ENCODE results near the gene EIF4ENIF1. TPM values are rescaled to one million over a fixed set of nuclear protein-coding genes. Genes with fewer than 3 reads are reported as not detected.

Gene EIF4ENIF1
- total and polyA plus RNA-seq, 3 donors from 2014 or later = 74.6 to 127 (median 79.7) TPM

GRCh38 chr22:31400023-31400397 lies 89.6 kb downstream of the EIF4ENIF1 start:
- TF ChIP-seq, protein P1, sequence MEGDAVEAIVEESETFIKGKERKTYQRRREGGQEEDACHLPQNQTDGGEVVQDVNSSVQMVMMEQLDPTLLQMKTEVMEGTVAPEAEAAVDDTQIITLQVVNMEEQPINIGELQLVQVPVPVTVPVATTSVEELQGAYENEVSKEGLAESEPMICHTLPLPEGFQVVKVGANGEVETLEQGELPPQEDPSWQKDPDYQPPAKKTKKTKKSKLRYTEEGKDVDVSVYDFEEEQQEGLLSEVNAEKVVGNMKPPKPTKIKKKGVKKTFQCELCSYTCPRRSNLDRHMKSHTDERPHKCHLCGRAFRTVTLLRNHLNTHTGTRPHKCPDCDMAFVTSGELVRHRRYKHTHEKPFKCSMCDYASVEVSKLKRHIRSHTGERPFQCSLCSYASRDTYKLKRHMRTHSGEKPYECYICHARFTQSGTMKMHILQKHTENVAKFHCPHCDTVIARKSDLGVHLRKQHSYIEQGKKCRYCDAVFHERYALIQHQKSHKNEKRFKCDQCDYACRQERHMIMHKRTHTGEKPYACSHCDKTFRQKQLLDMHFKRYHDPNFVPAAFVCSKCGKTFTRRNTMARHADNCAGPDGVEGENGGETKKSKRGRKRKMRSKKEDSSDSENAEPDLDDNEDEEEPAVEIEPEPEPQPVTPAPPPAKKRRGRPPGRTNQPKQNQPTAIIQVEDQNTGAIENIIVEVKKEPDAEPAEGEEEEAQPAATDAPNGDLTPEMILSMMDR (IDR thresholded peaks at IDR 0.05) = no peak
- no peak for TF ChIP-seq POLR2A (IDR thresholded peaks at IDR 0.05)
- intact Hi-C loops (cut with DNase I; ENCODE audit: low total_unique reads) = no loop called here
- Histone ChIP-seq H3K4me3 (peak overlapping the region; percentile 73 to 87), H3K27ac (peak overlapping the region; percentile 74 to 78), H3K9me3 (no peaks in the 10 kb centered on the region), H3K36me3 (ENCODE audit: low read depth, missing control alignments) (no peaks in the 10 kb centered on the region), H3K4me1 (no peaks in the 10 kb centered on the region), H3K27me3 (no peaks in the 10 kb centered on the region)
- WGBS, 2 donors = 1% methylated on average over 11 of the region's 11 CpGs
- no peak for DNase-seq

- Histone ChIP-seq H3K4me1 (no peaks in the 10 kb centered on the region), H3K27ac (peak within 1 kb of the TSS; percentile 74 to 78), H3K4me3 (peak within 1 kb of the TSS; percentile 73 to 87), H3K9me3 (no peaks in the 10 kb centered on the region), H3K36me3 (ENCODE audit: low read depth, missing control alignments) (no peaks in the 10 kb centered on the region), H3K27me3 (no peaks in the 10 kb centered on the region)
- TF ChIP-seq POLR2A (IDR thresholded peaks at IDR 0.05) = peak; percentile 7
- TF ChIP-seq, protein P1 (IDR thresholded peaks at IDR 0.05) = peak in 2 of 3 experiments; percentile 34 to 38
- peak; percentile 97 for DNase-seq
- intact Hi-C loops (cut with DNase I; ENCODE audit: low total_unique reads) = no loop called here
- WGBS, 2 donors = 0% methylated on average over 36 to 64 of the region's 72 CpGs
Measured at GRCh38 chr22:31399211-31400022, 90.2 kb downstream of the EIF4ENIF1 start, which contains the start of gene DRG1. DRG1 (plus strand) TSS chr22:31399604; CDS start chr22:31399684, 80 bp downstream.

GRCh38 chr22:31398231-31398630 lies 91.4 kb downstream of the EIF4ENIF1 start:
- WGBS, 2 donors = 52 to 63% methylated on average over 5 of the region's 5 CpGs
- no peak for DNase-seq
- no peaks in the 10 kb centered on the region for H3K4me1 ChIP-seq
- no peaks in the 10 kb centered on the region for H3K9me3 ChIP-seq
- no peaks in the 10 kb centered on the region for H3K36me3 ChIP-seq (ENCODE audit: low read depth, missing control alignments)
- no peaks in the 10 kb centered on the region for H3K27me3 ChIP-seq
- no peak for TF ChIP-seq POLR2A (IDR thresholded peaks at IDR 0.05)
- TF ChIP-seq, protein P1 (IDR thresholded peaks at IDR 0.05) = no peak
- H3K4me3 ChIP-seq = no peak overlapping the region
- intact Hi-C loops (cut with DNase I; ENCODE audit: low total_unique reads) = no loop called here
- H3K27ac ChIP-seq = peak overlapping the region in 1 of 2 donors; percentile 74

DNA sequence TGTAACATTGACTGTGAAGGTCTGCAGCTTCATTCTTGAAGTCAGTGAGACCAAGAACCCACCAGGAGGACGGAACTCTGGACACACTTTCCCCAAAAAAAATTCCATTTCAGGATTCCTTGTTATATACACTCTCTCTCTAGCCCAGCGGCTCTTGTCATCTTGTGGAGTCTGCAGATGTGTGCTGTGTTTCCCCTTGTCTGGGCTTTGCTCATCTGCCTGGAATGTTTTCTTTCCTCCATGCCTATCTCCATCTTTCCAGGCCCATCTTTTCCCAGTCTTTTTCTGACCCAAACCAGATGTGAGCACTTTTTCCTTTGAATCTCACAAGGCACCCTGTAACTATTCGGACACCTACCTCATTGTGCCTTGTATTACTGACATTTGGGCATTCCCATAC lies 95.3 kb downstream of the EIF4ENIF1 start:
- H3K9me3 ChIP-seq = no peaks in the 10 kb centered on the region
- H3K4me3 ChIP-seq = no peak overlapping the region
- H3K27ac ChIP-seq = no peak overlapping the region
- H3K36me3 ChIP-seq (ENCODE audit: low read depth, missing control alignments) = no peaks in the 10 kb centered on the region
- WGBS, 2 donors = 82 to 86% methylated on average over 3 of the region's 3 CpGs
- DNase-seq = no peak
- no peaks in the 10 kb centered on the region for H3K27me3 ChIP-seq
- no peaks in the 10 kb centered on the region for H3K4me1 ChIP-seq
- no peak for TF ChIP-seq POLR2A (IDR thresholded peaks at IDR 0.05)
- TF ChIP-seq, protein P1 (IDR thresholded peaks at IDR 0.05) = no peak
- intact Hi-C loops (cut with DNase I; ENCODE audit: low total_unique reads) = no loop called here
